ENCODE results near the gene ZG16B. TPM values are rescaled to one million over a fixed set of nuclear protein-coding genes. Genes with fewer than 3 reads are reported as not detected.

The ZG16B gene
- total RNA-seq (2014; rRNA removed; shearing (Covaris generic); ENCODE audit: low replicate concordance), result 2.7 TPM in 1 of 2 replicates, not detected in the other

GRCh38 chr16:2829501-2830354, at the start of gene ZG16B:
TSS of gene ZG16B (plus strand) at chr16:2830303. CDS start at chr16:2830442, 139 bp downstream.
- Histone ChIP-seq H3K4me3 (no peak within 1 kb of the TSS), H3K9me3 (no peaks in the 10 kb centered on the region), H3K27me3 (no peaks in the 10 kb centered on the region), H3K36me3 (no peaks in the 10 kb centered on the region)
- no peak for DNase-seq

DNA sequence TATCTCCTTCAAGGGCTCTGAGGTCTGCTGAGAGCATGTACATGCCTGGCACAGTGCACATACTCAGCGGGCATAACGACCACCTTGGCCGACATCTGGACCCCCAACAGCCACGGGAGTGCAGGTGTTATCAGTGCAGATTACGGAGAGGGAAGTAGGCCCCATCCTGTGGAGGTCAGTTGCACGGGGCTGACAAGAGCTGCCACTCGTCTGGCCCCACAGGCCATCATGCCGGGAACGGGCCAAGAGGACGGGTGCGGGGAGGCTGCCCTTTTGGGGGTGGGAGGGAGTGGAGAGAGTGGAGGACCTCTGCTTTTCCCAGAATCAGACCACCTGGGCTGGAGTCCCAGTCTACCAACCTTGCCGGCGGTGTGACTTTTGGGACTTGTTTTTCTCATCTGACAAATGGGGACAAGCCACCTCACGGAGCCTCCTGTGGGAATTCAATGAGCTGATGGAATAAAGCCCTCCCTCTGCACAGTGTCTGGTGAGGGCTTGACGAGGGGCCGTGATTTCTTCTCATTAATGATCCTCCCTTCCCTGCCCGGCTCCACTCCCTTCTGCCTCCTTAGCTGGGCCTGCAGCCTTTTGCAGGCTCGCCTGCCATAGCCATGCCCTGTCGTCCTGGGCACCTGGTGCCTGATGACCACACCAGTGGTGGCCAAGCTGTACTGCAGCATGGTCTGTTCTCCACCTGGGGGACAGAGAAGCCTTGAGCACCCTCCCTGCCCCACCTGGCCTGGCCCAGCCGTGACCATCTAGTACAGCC, 47.3 kb upstream of the ZG16B start:
- Histone ChIP-seq H3K27me3 (peaks cover 3% of the 10 kb centered on the region; the same call in 1 of the 2 replicates), H3K36me3 (peaks cover 8% of the 10 kb centered on the region), H3K9me3 (no peaks in the 10 kb centered on the region), H3K4me3 (no peak overlapping the region)
- no peak for DNase-seq

DNA sequence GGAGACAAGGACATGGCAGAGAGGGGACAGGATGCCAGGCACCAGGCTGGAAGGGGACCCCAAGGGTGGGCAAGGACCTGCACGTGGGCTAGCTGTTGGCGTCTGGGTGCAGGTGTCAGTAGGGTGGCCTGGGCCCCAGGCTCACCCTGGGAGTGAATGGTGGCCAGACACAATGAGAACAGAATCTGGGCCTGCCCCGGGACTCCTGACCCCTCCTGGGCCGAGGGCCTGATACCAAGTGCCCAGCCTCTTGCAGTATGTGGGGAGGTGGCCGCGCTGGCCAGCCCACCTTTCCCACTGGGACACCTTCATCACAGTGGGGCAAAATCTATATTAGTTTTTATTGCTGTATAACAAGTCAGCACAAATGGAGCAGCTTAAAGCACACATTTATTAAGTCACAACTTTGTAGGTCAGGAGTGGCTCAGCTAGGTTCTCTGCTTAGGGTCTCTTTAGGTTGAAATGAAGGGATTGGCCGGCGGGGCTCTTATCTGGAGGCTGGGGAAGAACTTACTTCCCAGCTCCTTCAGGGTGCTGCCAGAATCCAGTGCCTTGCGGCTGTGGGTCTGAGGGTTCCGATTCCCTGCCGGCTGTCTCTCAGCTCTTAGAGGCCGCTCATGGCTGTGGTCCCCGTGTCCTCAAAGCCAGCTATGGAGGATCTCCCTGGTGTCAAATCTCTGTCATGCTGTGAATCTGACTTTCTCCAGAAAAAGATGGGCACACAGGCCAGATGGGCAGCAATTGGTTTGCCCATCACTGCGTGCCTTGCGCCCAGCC, 46.3 kb upstream of the ZG16B start:
- DNase-seq, result no peak

DNA sequence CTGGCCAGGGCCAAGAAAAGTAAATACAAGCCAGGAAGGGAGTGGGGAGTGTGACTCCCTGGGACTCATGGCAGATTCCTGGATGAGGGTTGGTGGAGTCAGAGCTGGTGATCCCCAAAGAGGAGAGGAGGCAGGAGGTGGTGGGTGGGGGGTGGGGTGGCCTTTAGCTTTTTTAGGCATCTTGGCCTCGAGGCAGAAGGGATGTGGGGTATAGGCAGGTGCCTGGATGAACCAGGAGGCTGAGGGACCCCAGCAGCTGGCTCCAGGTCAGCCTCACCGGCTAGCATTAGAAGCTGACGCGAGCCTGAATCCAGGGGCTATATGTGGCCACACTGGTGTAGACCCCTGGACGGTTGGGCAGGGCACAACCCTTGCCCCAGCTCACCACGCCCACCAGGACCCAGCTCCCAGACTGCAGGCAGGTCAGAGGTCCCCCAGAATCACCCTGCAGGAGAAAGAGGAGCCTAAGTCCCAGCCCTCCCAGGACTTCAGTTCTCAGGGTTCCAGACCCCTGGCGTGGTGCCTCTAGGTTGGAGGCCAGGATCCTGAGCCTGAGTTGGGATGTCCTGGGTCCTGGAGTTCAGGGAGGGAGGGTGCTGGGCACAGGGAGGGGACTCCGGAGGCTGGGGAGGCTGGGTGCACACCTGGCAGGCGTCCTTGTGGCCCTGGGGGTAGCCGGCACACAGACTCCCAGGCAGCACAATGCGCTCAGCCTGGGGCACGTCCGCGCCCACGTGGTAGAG, 45.6 kb upstream of the ZG16B start:
- no peak for DNase-seq
- Histone ChIP-seq H3K9me3 (no peaks in the 10 kb centered on the region), H3K4me3 (no peak overlapping the region), H3K36me3 (no peaks in the 10 kb centered on the region), H3K27me3 (peaks cover 10% of the 10 kb centered on the region)

More for the DNA sequence above, 46.3 kb upstream of the ZG16B start:
- Histone ChIP-seq H3K4me3 (no peak overlapping the region), H3K36me3 (peaks cover under 1% of the 10 kb centered on the region; the same call in 1 of the 2 replicates), H3K9me3 (no peaks in the 10 kb centered on the region), H3K27me3 (peaks cover 6% of the 10 kb centered on the region; the same call in 1 of the 2 replicates)

- Histone ChIP-seq H3K36me3 (no peaks in the 10 kb centered on the region), H3K9me3 (no peaks in the 10 kb centered on the region), H3K4me3 (no peak overlapping the region), H3K27me3 (peaks cover 18% of the 10 kb centered on the region)
- DNase-seq, result no peak
Measured at GRCh38 chr16:2785101-2785991, 44.8 kb upstream of the ZG16B start.

DNA sequence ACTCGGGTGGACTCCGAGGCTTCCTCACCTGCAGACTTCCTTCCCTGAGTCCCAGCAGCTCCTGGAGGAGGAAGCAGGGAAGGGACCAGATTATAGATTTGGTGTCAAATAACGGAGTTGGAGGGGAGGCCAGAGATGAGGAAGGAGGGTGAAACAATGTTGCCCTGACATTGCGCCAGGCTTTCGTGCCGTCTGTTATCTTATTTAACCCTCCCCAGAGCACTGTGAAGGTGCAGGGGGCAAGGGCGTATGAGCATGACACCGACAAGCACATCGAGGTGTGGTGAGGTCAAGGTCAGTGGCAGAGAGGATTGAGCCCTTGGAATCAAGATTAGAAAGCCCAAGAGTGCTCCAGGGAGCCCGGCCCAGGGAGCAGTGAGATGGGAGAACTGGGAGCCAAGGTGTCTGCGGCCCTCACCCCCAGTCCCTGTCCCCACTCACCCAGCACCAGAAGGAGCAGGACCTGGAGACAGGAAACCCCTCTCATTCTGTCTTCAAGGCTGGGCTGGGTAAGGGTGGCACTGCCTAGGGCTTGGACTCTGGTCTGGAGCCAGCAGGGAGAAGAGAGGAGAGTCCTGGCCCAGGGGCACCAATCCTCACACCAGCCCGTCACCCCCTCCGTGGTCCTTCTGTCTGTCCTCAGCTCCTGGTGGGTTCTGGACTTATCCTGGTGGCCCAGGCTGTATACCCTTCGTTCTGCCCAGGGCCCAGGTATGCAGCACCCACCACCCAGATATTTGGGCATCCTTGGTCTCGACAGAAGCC, 43.9 kb upstream of the ZG16B start:
- DNase-seq, result no peak
- Histone ChIP-seq H3K4me3 (no peak overlapping the region), H3K9me3 (no peaks in the 10 kb centered on the region), H3K27me3 (peaks cover 25% of the 10 kb centered on the region), H3K36me3 (no peaks in the 10 kb centered on the region)

GRCh38 chr16:2786826-2787151, 43.3 kb upstream of the ZG16B start:
- peaks cover 30% of the 10 kb centered on the region for H3K27me3 ChIP-seq
- H3K9me3 ChIP-seq, result no peaks in the 10 kb centered on the region
- H3K4me3 ChIP-seq, result no peak overlapping the region
- no peaks in the 10 kb centered on the region for H3K36me3 ChIP-seq
- no peak for DNase-seq

DNA sequence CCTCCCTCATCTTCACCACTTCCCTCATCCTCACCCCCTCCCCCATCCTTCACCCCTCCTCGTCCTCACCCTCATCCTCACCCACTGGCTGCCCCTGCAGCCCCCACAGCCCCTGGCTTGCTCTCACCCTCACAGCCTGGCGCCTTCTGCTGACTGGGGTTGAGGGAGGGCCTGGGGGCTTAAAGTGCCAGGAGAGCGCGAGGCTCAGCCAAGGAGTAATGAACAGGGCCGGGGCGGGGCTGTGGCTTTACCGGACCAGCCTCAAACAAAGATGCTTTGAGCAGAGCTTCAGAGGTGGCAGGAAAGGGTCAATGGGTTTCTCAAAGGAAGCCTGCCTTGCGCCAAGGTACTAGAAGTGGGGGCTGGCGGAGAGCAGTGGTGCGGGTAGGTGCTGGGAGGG, 42.7 kb upstream of the ZG16B start, which contains the start of gene PRSS33:
PRSS33 (minus strand) TSS at position 155 of the 400 bp plus-strand sequence. CDS start 1,013 bp downstream, outside the sequence.
- H3K36me3 ChIP-seq, result no peaks in the 10 kb centered on the region
- H3K9me3 ChIP-seq, result no peaks in the 10 kb centered on the region
- no peak for DNase-seq
- peaks cover 34% of the 10 kb centered on the region for H3K27me3 ChIP-seq
- no peak within 1 kb of the TSS for H3K4me3 ChIP-seq

DNA sequence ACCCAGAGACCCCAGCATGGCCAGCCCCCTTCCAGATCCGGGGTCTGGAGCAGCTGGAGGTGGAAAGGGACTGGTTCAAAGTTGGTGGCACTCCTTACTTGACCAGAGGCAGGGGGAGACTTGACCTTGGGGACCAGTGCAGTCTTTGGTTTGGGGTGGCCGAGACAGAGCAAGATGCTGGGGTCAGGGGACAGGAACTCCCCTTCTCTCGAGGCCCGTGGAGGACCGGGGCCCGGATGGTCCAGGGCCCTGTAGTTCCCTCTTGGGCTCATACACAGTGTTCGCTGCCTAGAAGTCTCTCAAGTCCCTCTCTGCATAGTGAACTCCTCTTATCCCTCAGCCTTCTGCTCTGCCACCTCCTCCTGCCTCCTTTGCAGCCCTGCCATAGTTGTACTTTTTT, 42.1 kb upstream of the ZG16B start:
- no peaks in the 10 kb centered on the region for H3K9me3 ChIP-seq
- peaks cover 36% of the 10 kb centered on the region for H3K27me3 ChIP-seq
- no peaks in the 10 kb centered on the region for H3K36me3 ChIP-seq
- no peak for DNase-seq
- H3K4me3 ChIP-seq, result no peak overlapping the region

GRCh38 chr16:2790631-2791030, 39.5 kb upstream of the ZG16B start:
- DNase-seq, result no peak
- peaks cover 41% of the 10 kb centered on the region for H3K27me3 ChIP-seq
- no peak overlapping the region for H3K4me3 ChIP-seq
- no peaks in the 10 kb centered on the region for H3K36me3 ChIP-seq
- no peaks in the 10 kb centered on the region for H3K9me3 ChIP-seq

GRCh38 chr16:2791174-2791573, 38.9 kb upstream of the ZG16B start:
- Histone ChIP-seq H3K4me3 (no peak overlapping the region), H3K36me3 (no peaks in the 10 kb centered on the region), H3K9me3 (no peaks in the 10 kb centered on the region), H3K27me3 (peaks cover 41% of the 10 kb centered on the region)
- DNase-seq, result no peak

- no peaks in the 10 kb centered on the region for H3K36me3 ChIP-seq
- no peak overlapping the region for H3K4me3 ChIP-seq
- H3K27me3 ChIP-seq, result peaks cover 36% of the 10 kb centered on the region
- no peak for DNase-seq
- H3K9me3 ChIP-seq, result no peaks in the 10 kb centered on the region
Measured at GRCh38 chr16:2792940-2793339, 37.2 kb upstream of the ZG16B start.

DNA sequence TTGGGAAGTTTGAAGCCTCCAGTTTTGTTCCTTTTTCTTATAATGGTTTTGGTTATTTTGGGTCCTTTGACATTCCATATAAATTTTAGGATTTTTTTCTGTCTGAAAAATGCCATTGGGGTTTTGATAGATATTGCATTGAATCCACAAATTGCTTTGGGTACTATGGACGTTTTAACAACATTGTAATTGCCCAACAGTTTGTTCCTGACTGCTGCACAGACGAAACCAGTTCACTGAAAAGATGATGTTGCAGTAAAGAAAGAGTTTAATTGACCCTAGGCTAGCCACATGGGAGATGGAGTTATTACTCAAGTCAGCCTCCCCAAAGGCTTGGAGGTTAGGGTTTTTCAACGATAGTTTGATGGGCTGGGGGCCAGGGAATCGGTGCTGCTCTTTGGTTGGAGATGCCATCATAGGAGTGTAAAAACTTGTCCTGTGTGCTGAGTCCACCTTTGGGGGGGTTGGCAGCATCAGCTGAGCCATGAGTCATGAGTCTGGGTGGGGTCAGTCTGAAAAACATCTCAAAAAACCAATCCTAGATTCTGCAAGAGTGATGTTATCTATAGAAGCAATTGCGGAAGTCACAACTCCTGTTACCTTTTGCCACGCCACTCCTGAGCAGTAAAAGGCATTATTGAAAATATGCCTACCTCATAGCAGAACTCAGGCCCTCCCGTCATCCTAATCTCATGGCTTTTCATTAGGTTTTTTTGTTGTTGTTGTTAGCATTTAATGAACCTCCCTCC, 34.5 kb upstream of the ZG16B start:
- Histone ChIP-seq H3K36me3 (no peaks in the 10 kb centered on the region), H3K27me3 (peaks cover 21% of the 10 kb centered on the region), H3K9me3 (no peaks in the 10 kb centered on the region), H3K4me3 (no peak overlapping the region)
- no peak for DNase-seq

DNA sequence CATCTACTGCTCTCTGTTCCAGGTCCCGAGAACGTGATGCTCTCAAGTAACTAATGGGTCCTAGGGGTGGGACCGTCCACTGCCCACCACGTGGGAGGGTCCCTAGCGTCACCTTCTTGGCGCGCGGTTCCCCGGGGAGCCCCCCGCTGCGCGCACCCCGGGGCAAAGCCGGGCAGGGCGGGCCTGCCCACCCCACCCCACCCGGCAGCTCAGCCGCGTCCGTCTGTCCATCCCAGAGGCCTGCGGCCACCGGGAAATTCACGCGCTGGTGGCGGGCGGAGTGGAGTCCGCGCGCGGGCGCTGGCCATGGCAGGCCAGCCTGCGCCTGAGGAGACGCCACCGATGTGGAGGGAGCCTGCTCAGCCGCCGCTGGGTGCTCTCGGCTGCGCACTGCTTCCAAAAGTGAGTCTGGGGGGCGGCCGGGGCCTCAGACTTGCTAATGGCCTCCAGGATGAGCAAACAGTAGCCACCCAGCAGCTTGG, 31.3 kb upstream of the ZG16B start:
- Histone ChIP-seq H3K9me3 (peaks cover 11% of the 10 kb centered on the region), H3K27me3 (no peaks in the 10 kb centered on the region; the same call in 1 of the 2 replicates), H3K4me3 (no peak overlapping the region), H3K36me3 (no peaks in the 10 kb centered on the region)
- no peak for DNase-seq

Data from MG63 (cell line).